ENCODE measurements around the gene FRYL.
"Not testable (repeated sequence)": the region's sequence is repeated elsewhere in the genome, so short reads cannot be mapped to it uniquely, and the experiment has no call there.

The FRYL gene

DNA sequence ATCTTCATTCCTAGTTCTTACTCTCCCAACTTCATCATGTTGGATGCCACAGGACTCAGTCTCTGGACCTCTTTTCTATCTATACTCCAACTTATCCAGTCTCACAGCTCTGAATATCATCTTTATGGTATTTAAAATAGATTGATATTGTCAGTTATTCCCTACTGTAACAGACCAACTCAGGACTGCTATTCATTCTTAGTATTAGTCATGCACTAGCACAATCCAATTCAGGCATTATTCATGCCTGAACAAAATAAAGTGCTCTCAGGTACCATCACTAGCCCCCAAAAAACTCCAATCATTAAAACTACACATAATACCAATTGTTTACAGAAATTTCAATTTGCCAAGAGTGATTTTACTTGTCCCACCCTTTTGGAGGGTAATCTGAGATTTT lies 37.7 kb downstream of the FRYL start:
- no peak for DNase-seq

DNA sequence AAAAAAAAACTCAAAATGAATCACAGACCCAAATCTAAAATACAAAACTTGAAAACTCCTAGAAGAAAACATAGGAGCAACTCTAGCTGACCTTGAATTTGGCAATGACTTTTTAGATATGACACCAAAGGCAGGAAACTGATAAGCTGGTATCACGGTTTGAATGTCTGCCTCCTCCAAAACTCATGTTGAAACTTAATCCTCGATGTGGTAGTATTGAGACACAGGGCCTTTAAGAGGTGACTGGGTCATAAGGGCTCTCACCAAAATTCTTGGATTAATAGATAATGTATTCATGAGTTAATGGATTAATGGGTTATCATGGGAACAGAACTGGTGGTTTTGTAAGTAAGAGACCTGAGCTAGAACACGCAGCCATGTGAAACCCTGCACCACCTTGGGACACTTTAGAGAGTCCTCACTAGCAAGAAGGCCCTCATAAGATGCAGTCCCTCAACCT lies 40.5 kb downstream of the FRYL start:
- no peak for DNase-seq

DNA sequence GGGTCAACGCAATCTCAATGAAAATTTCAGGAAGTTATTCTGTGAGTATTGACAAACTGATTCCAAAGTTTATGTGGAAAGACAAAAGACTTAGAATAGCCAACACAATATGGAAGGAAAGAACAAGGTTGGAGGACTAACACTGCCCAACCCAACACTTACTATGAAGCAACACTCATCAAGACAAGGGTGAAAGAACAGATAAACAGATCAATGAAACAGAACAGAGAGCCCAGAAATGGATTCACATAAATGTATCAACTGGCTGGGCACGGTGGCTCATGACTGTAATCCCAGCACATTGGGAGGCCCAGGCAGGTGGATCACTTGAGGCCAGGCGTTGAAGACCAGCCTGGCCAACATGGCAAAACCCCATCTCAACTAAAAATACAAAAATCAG lies 41.2 kb downstream of the FRYL start:
- no peak for DNase-seq

DNA sequence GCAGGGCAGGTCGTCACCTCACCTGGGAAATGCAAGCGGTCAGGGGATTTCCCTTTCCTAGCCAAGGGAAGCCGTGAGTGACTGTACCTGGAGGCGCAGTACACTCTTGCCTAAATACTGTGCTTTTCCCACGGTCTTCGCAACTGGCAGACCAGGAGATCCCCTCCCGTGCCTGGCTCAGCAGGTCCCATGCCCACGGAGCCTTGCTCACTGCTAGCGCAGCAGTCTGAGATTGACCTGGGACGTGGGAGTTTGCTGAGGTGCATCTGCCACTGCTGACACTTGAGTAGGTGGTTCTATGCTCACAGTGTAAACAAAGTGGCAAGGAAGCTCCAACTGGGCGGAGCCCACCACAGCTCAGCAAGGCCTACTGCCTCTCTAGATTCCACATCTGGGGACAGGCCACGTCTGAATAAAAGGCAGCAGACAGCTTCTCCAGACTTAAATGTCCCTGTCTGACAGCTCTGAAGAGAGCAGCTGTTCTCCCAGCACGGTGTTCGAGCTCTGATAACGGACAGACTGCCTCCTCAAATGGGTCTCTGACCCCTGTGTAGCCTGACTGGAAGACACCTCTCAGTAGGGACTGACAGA lies 51.1 kb downstream of the FRYL start:
- not testable (repeated sequence) for DNase-seq

DNA sequence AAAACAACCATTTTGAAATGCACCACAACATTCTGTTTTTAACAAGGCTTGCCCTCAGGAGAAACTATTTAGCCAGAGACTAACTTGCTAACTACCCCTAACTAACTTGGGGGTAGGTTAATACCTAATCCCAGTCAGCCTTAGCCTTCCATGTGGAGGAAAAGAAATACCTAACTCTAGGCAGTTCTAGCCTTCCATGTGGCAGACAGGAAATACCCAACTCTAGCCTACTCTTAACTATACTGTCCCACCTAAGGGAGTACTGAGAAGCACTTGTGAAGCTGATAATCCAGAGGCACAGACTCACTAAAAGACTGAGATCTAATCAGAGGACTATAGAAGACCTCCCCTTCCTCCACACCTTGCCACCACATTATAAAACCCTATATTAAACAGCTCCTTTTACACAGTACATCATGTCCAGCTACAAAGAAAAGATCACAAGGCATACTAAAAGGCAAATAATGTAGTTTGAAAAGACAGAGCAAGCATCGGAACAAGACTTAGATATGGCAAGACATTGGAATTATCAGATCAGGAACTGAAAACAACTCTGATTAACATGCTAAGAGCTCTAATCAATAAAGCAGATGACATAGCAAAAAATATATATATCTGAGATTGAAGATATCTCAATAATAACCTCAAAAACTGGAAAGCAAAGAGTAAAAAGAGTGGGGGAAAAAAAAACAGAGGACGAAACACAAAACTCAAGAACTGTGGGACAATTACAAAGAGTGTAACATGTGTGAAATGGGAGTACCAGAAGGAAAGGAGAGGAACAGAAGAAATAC lies 52.2 kb downstream of the FRYL start:
- no peak for DNase-seq

DNA sequence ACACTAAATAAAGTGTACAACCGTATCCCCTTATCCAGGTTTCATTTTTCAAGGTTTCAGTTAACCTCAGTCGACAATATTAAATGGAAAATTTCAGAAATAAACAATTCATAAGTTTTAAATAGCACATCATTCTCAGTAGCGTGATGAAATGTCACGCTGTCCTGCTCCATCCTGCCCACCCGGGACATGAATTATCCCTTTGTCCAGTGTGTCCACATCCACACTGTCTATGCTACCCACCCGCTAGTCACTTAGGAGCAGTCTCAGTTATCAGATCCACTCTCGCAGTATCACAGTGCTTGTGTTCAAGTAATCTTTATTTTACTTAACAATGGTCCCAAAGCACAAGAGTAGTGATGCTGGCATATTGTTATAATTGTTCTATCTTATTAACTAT lies 54.7 kb downstream of the FRYL start:
- no peak for DNase-seq

DNA sequence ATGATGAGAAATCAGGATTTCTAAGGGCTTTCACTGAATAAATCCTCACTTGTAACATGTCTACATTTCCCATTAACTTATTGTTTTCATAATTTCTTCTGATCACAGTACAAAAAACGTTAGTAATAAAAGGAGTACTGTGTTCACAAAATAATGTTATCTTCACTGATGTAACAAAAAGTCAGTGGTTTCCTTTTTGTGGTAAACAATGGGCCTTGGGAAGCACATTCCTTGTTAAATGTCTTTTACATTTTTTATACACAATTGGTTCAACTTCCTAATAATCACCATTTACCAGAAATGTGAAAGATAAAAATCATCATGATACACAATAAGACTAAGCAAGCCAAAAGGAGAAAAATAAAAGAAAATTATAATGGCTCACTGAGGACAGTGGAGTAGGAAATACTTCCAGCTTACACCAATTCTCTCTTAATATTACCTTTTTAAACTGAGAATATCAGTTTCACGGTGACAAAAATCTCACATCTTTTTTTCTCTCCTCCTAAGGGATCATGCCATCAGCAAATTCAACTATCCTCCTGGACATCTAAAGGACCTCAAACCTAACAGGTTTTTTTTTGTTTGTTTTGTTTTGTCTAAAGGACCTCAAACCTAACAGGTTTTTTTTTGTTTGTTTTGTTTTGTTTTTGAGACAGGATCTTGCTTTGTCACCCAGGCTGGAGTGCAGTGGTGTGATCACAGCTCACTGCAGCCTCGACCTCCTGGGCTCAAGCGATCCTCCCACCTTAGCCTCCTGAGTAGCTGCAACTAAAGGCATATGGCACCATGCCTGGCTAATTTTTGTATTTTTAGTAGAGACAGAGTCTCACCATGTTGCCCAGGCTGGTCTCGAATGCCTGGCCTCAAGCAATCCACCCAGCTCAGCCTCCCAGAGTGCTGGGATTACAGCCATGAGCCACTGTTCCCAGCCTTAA lies 57.3 kb downstream of the FRYL start:
- DNase-seq: no peak

DNA sequence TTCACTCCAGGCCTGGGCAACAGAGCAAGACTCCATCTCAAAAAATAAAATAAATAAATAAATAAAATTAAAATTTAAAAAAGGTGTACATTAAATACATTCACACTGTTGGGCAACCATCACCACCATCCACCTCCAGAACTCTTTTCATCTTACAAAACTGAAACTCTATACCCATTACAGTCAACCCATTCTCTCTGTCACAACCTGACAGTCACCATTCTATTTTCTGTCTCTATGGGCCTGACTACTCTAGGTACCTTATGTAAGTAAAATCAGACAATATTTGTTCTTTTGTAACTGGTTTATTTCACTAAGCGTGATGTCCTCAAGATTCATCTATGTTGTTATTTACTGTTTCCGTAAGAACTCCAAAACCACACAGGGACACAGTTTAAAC lies 59.6 kb downstream of the FRYL start:
- no peak for DNase-seq

DNA sequence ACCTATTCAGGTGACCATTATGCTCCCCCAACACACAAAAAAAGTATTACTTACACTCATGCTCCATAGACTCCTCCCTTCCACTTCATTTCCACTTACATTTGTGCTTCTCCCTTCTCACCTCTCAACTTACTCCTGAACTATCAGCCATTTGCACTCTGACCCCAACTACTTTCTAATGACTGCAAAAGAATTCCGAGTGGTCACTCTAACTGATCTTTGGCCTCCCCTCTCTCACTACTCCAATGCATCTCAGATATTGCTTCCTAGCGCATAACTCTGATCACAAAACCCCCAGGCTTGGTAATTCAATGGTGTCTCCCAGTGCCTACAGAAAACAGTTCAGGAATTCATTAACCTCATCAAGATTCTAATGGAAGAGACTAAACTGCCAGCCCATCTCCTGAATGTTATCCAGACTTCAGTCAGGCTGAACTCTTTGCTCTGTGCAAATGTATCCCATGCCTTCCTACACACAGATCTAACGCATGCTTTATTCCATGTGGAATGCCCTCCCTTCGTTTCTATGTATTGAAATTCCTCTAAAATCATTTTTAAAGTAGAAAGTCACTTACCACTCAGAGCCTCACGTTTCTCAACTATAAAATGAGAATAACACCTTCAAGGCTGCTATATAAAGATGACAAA lies 61.1 kb downstream of the FRYL start:
- no peak for DNase-seq

DNA sequence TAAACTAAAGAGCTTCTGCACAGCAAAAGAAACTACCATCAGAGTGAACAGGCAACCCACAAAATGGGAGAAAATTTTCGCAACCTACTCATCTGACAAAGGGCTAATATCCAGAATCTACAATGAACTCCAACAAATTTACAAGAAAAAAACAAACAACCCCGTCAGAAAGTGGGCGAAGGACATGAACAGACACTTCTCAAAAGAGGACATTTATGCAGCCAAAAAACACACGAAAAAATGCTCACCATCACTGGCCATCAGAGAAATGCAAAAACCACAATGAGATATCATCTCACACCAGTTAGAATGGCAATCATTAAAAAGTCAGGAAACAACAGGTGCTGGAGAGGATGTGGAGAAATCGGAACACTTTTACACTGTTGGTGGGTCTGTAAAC lies 63.8 kb downstream of the FRYL start:
- DNase-seq: not testable (repeated sequence)

DNA sequence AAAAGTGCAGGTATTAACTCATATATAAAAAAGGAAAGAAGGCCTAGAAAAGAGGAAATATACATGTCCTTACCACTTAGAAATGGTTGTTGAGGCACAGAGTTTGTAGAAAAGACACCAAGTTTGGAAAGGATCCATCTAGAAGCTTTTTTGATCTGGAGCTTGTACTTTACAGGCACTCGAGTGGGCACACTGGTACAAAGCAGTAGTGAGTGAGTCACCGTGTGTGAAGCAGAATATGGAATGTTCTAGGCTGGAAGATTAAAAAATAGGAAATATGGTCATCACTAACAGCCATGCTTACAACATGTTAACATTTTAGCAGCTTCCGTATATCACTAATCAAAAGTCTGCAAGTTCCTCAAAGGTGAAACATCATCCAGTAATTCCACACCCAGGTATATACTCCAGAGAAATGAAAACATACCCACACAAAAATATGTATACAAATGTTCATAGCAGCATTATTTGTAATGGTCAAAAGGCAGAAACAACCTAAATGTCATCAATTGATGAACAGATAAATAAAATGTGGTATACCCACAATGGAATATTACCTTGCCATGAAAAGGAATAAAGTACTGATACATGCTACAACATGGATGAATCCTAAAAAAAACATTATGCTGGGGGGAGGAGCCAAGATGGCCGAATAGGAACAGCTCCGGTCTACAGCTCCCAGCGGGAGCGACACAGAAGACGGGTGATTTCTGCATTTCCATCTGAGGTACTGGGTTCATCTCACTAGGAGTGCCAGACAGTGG lies 69.5 kb downstream of the FRYL start:
- no peak for DNase-seq

DNA sequence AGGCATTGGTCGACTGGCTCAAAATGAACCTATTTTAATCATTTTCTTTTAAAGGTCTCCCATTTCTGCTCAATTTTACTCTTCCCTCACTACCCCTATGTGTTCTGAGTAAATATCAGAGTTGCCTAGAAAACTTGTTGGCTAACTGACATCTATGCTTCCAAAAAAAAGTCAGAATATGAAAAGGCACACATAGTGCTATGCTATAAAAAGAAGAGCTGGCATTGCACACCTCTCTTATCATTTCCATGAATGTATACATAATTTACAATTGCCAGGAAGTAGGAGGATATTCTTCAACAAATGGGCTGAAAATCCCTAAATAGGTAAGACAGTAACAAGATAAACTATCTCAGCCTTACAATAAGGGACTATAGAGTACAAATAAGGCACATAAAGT lies 70.2 kb downstream of the FRYL start:
- DNase-seq: no peak

DNA sequence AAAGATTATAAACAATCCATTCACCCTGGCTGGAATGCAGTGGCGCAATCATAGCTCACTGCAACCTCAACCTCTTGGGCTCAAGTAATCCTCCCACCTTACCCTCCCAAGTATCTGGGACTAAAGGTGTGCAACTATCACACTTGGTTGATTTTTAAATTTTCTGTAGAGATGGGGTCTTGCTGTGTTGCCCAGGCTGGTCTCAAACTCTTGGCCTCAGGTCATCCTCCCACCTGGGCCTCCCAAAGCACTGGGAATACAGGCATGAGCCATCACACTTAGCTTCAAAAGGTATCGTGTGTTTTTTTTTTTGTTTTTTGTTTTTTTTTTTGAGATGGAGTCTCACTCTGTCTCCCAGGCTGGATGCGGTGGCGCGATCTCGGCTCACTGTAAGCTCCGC lies 71.5 kb downstream of the FRYL start:
- DNase-seq: no peak

DNA sequence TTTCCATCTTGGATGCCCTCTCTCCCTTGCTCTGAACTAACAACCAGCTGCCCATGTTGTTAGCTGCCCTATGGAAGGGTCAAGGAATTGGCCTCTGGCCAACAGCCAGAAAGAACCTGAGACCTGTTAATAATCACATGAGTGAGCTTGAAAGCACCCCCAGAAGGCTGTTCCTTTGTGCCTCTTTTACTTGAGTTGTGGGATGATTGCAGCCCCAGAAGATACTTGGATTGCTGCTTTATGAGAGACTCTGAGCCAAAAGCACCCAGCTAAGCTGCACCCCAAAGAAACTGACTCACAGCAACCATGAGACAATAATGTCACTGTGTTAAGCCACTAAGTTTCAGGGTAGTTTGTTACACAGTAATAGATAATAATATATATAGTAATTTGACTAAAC lies 73.3 kb downstream of the FRYL start:
- DNase-seq: no peak

DNA sequence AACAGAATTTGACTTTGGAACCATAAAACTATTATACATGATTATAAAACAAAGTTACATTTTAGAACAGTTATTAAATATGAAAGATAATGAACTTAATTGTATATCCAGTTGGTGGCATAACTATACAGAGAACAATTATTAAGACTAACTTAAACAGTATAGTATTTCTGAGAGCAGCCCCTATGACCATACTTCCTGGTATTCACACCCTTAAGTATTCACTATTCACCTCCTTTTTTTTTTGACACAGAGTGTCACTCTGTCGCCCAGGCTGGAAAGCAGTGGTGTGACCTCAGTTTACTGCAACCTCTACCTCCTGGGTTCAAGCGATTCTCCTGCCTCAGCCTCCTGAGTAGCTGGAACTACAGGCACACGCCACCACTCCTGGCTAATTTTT lies 74.5 kb downstream of the FRYL start:
- no peak for DNase-seq

DNA sequence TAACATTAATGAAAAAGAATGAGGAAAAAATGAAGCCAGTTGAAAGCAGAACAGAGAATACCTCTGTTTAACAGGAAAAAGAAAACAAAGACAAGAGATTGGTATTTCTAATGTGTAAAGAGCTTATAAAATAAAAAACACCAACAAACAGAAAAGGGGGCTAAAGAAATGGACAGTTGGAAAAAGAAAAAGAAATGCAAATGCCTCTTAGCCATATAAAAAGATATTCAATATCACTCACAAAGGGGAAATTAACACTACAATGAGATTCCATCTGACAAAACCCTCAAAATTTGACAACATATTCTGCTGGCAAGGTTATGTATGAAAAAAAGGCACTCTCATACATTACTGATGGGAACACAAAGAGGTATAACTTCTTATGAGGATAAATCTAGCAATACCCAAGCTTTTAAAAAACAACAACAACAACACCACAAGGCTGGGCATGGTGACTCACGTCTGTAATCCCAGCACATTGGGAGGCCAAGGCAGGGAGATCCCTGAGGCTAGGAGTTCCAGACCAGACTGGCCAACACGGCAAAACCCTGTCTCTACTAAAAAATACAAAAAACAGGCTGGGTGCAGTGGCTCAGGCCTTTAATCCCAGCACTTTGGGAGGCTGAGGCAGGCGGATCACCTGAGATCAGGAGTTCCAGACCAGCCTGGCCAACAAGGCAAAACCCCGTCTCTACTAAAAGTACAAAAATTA lies 75.8 kb downstream of the FRYL start:
- DNase-seq: no peak

DNA sequence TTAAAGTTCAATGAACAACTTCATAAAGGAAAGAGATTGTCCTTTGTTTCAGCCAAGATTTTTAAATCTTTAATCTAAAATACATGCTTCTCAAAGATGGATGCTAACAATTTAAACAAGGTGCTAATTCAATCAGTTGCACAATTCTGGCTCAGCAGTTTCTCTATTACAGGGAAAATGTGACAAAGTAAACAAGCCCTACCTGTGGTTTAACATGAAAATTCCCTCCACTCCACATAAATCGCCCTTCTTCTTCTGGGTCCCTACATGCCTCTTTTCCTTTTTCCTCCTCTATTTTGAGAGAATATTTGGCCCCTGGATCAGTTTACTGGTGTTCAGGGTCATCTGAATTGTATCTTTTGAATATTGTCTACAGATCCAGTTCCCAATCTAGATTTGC lies 80.6 kb downstream of the FRYL start:
- no peak for DNase-seq

DNA sequence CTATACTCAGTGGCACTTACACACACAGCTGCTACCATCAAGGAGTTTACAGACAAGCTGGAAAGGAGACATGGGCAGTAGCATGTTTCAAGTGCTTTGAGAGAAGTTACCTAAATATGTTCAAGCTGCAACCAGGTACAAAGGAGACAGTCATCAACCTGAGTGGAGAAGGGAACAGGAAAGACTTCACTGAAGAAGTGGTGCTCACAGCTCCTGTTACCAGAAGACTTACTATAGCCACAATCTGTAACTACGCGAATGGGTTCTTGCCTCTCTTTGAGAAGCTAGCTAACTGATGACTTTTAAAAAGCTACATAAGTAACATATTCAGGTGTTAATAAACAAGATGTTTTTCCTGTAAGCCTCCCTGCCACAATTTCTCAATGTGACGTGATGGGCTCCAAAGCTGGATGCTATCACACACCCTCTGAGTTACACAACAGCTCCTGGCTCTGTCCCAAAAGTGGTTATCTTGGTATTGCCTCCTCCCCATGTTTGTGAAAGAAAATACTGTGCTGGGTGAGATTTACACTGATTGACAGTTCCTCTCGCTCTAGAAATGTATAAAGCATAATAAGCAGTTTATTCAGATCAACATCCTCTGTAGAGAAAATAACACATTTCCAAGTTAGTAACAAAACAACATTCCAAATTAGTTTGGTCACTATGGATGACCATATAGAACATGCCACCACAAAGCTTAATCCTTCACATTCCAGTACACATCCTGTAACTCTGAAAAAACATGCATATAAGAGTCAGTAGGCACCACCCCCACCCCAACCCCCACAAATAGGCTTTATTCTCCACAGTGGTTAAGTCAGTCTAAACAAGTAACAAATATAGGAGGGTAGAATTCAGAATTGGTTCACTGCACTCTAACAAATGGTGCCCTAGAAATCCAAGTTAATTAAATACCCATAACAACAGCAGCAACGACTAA lies 81.8 kb downstream of the FRYL start:
- no peak for DNase-seq

DNA sequence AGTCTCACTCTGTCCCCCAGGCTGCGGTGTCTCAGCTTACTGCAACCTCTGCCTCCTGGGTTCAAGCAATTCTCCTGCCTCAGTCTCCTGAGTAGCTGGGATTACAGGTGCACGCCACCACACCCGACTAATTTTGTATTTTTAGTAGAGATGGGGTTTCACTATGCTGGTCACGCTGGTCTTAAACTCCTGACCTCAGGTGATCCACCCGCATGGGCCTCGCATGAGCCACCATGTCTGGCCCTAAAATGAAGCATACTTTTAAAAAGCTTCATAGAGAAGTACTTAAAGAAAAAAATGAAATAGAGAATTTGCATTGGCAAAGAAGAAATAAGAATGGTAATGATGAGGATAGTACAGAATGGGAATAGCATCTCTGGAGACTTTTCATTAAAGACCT lies 82.6 kb downstream of the FRYL start:
- DNase-seq: not testable (repeated sequence)

DNA sequence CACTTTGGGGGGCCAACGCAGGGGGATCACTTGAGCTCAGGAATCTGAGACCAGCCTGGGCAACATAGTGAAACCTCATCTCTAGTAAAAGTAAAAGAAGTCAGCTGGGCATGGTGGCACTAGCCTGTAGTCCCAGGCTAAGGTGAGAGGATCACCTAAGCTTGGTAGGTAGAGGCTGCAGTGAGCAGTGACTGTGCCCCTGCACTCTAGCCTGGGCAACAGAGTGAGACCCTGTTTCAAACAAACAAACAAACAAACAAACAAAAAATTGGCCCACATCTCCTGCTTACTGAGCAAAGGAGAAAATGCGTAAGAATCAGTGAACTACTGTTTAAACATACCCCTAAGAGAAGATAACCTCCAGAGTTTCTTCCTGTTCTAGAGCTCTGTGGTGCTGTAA lies 85.3 kb downstream of the FRYL start:
- DNase-seq: no peak
